GM21526 (cell line): ENCODE results near the gene DNAJB9.

Experiments used
- ATAC-seq: cut with Tn5 transposase; IDR thresholded peaks from one replicate; pipeline ENCODE4 v1.9.1; 2021; ENCODE audit warnings: moderate library complexity; ENCODE audit not compliant: unreplicated experiment, low FRiP score

DNAJB9 gene

GRCh38 chr7:108565987-108566386 is 3.7 kb upstream of the DNAJB9 start:
- ATAC-seq, result no peak

DNA sequence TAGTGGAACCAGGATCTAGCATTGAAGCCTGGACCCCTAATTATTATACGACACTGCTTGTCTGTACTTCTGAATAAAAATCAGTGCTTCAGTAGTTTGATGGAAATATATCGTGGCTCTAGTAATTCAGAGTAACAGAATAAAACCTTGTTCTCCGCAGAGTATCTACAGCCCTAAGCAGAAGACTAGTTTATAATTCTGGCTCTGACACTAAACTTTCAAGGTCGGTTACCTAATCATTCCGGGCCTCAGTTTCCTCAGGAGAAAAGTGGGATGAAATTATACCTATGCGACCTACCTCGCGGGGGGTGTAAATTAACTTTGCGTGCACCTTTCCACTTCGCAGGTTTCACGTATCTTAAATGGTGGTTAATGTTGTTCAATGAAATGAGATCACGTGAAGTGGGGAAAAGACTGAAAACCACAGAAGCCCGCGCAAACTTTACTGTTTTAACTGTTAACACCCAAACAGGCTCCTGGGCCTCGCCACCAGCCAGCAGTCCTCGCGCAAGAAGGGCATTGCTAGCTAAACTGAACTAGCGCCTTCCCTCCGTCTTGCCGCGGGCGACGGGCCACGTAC is 783 bp upstream of the DNAJB9 start:
- ATAC-seq, result no peak

DNA sequence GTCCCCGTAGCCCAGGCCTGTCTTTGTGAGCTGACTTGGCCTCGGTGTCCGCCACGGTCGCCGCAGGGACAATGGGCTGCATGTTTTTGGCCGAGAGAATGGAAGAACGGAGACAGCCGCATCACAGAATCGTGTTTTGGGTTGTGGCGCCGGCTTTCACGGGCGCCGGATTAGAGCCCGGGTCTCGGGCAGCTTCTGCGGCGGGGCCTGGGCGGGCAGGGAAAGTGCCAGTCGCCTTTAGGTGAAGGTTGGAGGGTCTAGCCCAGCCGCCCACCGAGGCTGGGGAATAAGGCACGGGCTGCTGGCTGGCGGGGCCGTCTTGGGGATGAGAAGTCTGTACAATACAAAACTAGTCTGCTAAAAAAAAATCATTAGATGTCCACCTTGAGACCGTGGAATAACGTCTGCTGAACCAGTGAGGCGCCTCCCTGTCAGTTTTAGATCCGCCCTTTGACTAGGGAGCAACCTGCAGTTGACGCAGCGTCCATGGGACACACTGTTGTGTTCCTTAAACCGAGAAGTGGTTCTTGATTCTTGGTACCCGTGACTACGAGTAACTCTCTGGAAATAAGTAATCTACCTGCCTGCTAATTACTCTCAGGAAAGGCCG is 577 bp downstream of the DNAJB9 start:
- peak; percentile 26 for ATAC-seq

DNA sequence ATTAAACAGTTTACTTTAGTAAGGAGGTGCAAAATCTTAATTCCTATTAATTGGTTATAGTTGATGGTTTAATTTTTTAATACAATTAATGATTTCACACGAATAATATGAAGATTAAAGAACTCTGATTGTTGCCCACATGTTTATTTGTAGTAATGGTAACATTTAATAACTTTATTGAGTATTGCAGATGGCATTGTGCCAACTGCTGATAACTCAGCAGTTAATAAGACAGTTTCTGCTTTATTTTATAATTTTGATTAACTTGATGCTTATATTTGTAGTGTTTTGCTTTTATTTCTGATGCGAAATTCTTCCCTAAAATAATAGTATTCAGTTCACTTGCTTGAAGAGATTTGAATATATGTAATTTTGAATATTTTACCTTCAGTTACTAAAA is 2.8 kb downstream of the DNAJB9 start:
- ATAC-seq, result no peak

GRCh38 chr7:108575156-108575555 is 5.5 kb downstream of the DNAJB9 start:
- ATAC-seq, result no peak

DNA sequence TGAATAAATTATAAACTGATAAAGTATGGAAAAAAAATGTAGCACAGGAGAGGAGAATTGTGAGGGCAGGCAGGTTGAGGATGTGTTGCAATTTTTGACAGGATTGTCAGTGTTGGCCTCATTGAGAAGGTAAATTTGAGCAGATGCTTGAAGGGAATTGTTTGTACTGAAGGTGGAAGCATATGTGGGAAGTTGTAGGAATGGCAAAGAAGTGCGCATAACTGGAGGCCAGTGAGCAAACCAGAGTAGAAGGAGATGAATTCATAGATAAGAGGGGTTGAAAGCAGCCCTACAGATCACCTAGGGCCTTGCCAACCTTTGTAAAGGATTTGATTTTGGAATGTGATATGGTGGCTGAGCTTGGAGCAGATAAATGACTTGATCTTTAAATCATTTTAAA is 6.4 kb downstream of the DNAJB9 start:
- ATAC-seq, result no peak

DNA sequence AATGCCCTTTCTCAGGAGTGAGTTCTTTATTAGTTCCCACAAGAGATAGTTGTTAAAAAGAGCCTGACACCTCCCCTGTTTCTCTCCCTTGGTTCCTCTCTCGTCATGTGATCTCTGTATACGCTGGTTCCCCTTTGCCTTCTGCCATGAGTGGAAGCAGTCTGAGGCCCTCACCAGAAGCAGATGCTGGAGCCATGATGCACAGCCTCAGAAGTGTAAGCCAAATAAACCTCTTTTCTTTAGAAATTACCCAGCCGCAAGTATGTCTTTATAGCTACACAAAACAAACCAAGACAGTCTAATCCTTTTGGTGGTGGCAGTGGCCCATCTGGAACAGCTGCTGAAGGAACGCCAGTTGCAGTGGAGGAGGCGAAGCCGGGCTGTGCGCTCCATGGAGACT is 9.3 kb downstream of the DNAJB9 start:
- ATAC-seq, result no peak

GRCh38 chr7:108580298-108580697 is 10.6 kb downstream of the DNAJB9 start:
- ATAC-seq, result no peak

DNA sequence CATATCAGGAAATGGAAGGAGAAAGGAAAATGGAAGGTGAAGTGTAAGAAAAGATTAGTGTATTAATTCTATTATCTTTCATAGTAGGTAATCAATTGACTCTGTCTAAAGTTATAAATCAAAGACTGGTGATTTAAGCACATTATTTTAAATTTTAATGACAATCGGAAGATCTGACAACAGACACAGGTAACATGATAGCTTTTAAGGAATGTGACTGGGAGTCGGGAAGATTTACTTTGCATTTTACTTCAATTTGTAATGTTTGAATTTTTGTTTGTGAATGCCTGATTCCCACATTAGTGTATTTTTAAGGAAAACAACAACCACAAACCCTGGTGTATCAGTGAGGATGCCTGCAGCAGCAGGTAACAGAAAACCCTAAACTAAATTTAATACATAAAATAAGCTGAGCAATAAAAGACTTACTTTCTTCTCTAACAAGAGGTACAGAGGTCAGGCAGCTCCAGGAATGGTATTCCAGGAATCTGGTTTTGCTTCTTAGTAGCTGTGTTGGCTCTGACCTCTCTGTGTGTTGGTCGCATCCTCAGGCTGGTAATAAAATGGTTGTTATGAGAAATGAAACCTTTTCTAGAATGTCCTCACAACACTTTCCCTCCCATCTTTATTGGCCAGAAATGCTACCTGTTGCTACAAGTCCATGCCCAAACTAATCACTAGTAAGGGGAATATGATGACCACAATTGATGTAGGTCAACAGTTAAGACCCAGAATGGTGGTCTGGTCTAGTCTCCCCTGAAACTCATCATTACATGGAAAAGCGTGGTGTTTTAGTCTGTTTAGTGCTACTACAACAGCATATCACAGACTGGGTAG is 12.2 kb downstream of the DNAJB9 start:
- ATAC-seq, result no peak

- ATAC-seq, result no peak
Observed at GRCh38 chr7:108584211-108584610, 14.5 kb downstream of the DNAJB9 start.

DNA sequence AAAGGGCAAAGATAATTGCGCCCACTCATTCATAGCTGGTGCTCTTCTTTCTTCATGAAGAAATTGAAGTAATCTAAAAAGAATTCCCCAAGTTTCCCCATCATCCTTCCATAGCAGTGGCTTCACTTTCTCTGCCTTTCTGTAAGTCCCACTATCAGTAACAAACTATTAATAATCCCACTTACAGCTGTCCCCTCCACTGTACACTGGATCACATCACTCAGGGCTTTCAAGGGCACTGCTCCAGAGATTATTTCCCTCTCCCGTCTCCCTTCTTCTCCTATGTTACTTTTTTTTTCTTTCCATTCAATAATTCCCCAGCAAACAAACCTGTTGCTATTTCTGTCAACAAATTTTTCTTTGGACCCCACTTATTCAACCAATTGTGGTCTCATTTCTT is 16.2 kb downstream of the DNAJB9 start:
- no peak for ATAC-seq

GRCh38 chr7:108586274-108586710 is 16.6 kb downstream of the DNAJB9 start:
- no peak for ATAC-seq

GRCh38 chr7:108589199-108589598 is 19.5 kb downstream of the DNAJB9 start:
- no peak for ATAC-seq

- no peak for ATAC-seq
Observed at GRCh38 chr7:108589874-108590273, 20.2 kb downstream of the DNAJB9 start.

- ATAC-seq, result no peak
Observed at GRCh38 chr7:108590606-108591005, 20.9 kb downstream of the DNAJB9 start.

- no peak for ATAC-seq
Observed at GRCh38 chr7:108592646-108593201, 23.1 kb downstream of the DNAJB9 start.

GRCh38 chr7:108596560-108596959 is 26.9 kb downstream of the DNAJB9 start:
- ATAC-seq, result peak; percentile 81

DNA sequence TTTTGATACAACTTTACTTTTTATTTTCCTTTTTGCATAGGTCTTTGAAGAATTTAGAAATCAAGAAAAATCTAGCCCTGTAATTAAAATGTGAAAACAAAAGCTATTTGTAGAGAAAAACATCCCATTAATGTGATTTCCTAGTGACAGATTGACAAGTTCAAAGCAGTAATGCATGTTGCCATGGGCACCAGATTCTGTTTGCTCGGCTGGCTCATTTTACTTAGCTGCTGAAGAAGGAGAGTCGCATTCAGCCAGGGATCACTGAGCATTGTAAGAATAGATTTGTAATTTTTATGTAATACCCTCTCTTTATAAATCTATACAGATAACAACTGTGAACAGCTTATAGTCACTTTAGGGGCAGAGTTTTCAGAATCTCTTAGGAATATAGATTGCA is 28.5 kb downstream of the DNAJB9 start:
- ATAC-seq, result no peak

- ATAC-seq, result no peak
Observed at GRCh38 chr7:108598914-108599580, 29.4 kb downstream of the DNAJB9 start.

- ATAC-seq, result no peak
Observed at GRCh38 chr7:108600399-108600798, 30.7 kb downstream of the DNAJB9 start.
